ENCODE measurements around the gene APBA1. TPM values are rescaled to one million over a fixed set of nuclear protein-coding genes. Genes with fewer than 3 reads are reported as not detected.

APBA1 gene
- total and polyA plus RNA-seq, 2 of the 8 experiments (the other 6 are each of a cell fraction or from before 2014, with no cell fraction given) = 0.36 to 0.60 TPM

DNA sequence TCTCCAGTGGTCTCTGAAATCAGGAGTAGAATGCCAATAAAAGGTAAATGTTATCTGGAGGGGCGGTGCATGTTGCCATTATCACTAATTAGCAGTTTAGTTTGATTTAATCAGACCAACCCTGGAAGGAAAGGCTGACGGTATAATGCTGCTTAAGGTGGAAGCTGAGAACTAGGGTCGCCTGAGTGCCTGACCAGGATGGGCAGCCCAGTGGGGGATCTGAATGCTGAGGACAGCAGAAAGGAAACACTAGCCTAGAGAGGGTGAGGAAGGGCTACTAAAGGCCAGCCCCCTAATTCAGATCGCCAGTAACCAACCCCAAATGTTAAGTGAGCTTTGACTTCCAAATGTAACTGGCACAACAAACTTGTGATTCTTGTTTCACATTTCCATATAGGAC is 172.2 kb downstream of the APBA1 start:
- POLR2A ChIA-PET (ENCODE audit: partially characterized antibody) = interaction anchor here (0.8 kb wide), 1 partner anchor 23 kb away, joined by 3 read pairs; no protein-coding TSS in a partner anchor
- no peak overlapping the region for H2BK12ac ChIP-seq (ENCODE audit: low read depth, low read length)
- H3K4me3 ChIP-seq (ENCODE audit: extremely low read depth in 1 of 4, insufficient read depth in 2 of 4, low read depth in 3 of 4, low read length in 4 of 4) = no peak overlapping the region
- H3K27me3 ChIP-seq (replicated peaks in 1 of 4; ENCODE audit: control insufficient read depth in 3 of 4, extremely low read depth in 1 of 4, insufficient read depth in 3 of 4, low read length in 3 of 4) = no peaks in the 10 kb centered on the region
- H4K20me1 ChIP-seq (replicated peaks in 1 of 2; ENCODE audit: control insufficient read depth in 1 of 2, insufficient read depth in 2 of 2, low read length in 2 of 2) = no peaks in the 10 kb centered on the region
- H4K5ac ChIP-seq (ENCODE audit: insufficient read length, low read depth, low read length) = no peak overlapping the region
- H3K18ac ChIP-seq (ENCODE audit: extremely low read depth, low read length) = no peak overlapping the region
- peaks cover 0 to 7% (median 3%) of the 10 kb centered on the region in 4 experiments; a peak in 3 of 7 replicates for H3K4me1 ChIP-seq (replicated peaks in 1 of 4; ENCODE audit: control insufficient read depth in 3 of 4, insufficient read depth in 4 of 4, low read length in 3 of 4)
- no peak for TF ChIP-seq JUN (IDR thresholded peaks at IDR 0.05; ENCODE audit: low read depth, low read length)
- TF ChIP-seq CBX5 (IDR thresholded peaks at IDR 0.05; ENCODE audit: low read depth, low read length) = no peak
- no peak for TF ChIP-seq CBX8 (IDR thresholded peaks at IDR 0.05; ENCODE audit: borderline replicate concordance, low read depth, low read length)
- TF ChIP-seq KDM5A (IDR thresholded peaks at IDR 0.05; ENCODE audit: low read length) = no peak
- H2BK15ac ChIP-seq (ENCODE audit: low read length) = 0 out of 2 replicates have a peak overlapping the region, but pooled peaks have one; percentile 24
- DNase-seq (ENCODE audit: low read depth in 1 of 2, low spot score in 2 of 2) (no peak), FAIRE-seq (no peak)
- WGBS, 2 experiments (ENCODE audit: extremely low coverage in 1 of 2, insufficient coverage in 1 of 2, insufficient read length in 1 of 2, insufficient replicate concordance in 2 of 2, low coverage in 1 of 2, low lambda C conversion rate in 2 of 2, missing lambda C conversion rate in 1 of 2) = 67% methylated on average over 4 of the region's 4 CpGs; no CpG with 5 or more reads in 1 of the 2 experiments
- no peak overlapping the region for H3K4ac ChIP-seq (replicated peaks; ENCODE audit: insufficient read length, low read depth, low read length)
- no peak overlapping the region for H2AFZ ChIP-seq (ENCODE audit: low read length)
- no peaks in the 10 kb centered on the region for H3K79me2 ChIP-seq (ENCODE audit: control insufficient read depth in 1 of 2, insufficient read depth in 2 of 2, low read length in 2 of 2)
- H2BK20ac ChIP-seq (ENCODE audit: low read length) = no peak overlapping the region
- no peak overlapping the region for H3K27ac ChIP-seq (ENCODE audit: low read depth, low read length)
- no peak overlapping the region for H3K9ac ChIP-seq (replicated peaks in 1 of 4; ENCODE audit: extremely low read depth in 1 of 4, low read depth in 3 of 4, low read length in 3 of 4)
- H2BK120ac ChIP-seq (replicated peaks; ENCODE audit: low read depth, low read length) = no peak overlapping the region
- H4K8ac ChIP-seq (ENCODE audit: extremely low read depth, insufficient read depth, low read length) = no peak overlapping the region
- no peaks in the 10 kb centered on the region for H3K23me2 ChIP-seq (ENCODE audit: low read depth, low read length)
- no peak overlapping the region for H2AK5ac ChIP-seq (ENCODE audit: low read depth, low read length)
- H3K14ac ChIP-seq (ENCODE audit: insufficient read length) = no peak overlapping the region
- H3K9me3 ChIP-seq (ENCODE audit: insufficient read depth in 2 of 2, low read depth in 1 of 2, low read length in 1 of 2) = no peaks in the 10 kb centered on the region
- H3K4me2 ChIP-seq (ENCODE audit: insufficient read depth in 1 of 2, low read depth in 2 of 2, low read length in 2 of 2) = no peak overlapping the region
- H2BK5ac ChIP-seq (ENCODE audit: low read depth, low read length) = no peak overlapping the region
- no peaks in the 10 kb centered on the region for H3K36me3 ChIP-seq (ENCODE audit: control insufficient read depth in 2 of 4, insufficient read depth in 4 of 4, low read length in 3 of 4)
- no peak overlapping the region for H3K23ac ChIP-seq (ENCODE audit: insufficient read length)
- no peak overlapping the region for H4K91ac ChIP-seq (replicated peaks; ENCODE audit: insufficient read length, low read length)
- CTCF ChIA-PET (ENCODE audit: partially characterized antibody) = interaction anchor here (0.6 kb wide), 1 partner anchor 113 kb away, joined by 4 read pairs; no protein-coding TSS in a partner anchor
- H3K56ac ChIP-seq (replicated peaks; ENCODE audit: insufficient read length, low read depth, low read length) = no peak overlapping the region
- H3K79me1 ChIP-seq (ENCODE audit: low read depth, low read length) = no peaks in the 10 kb centered on the region

All from H1 (cell line).